HepG2 (cell line): ENCODE data around the gene JAKMIP2.

Experiments
- ATF2 ChIP-seq: sonication (generic); formaldehyde crosslinking; IDR thresholded peaks from 2 replicates; pipeline ENCODE4 v1.4.0; 2020; ENCODE audit warnings: missing genetic modification reagents
- ATF3 ChIP-seq: sonication (generic); formaldehyde crosslinking; IDR thresholded peaks from 2 replicates; pipeline ENCODE4 v1.4.0; 2020; ENCODE audit warnings: missing genetic modification reagents
- ATF5 ChIP-seq: sonication (generic); formaldehyde crosslinking; IDR thresholded peaks from 2 replicates; pipeline ENCODE4 v1.4.0; 2020; ENCODE audit warnings: mild to moderate bottlenecking, low read depth, missing genetic modification reagents
- CTCF ChIP-seq: sonication (generic); formaldehyde crosslinking; IDR thresholded peaks from 2 replicates; pipeline ENCODE4 v1.5.0; 2020; ENCODE audit warnings: mild to moderate bottlenecking, missing genetic modification reagents, moderate library complexity
- DDIT3 ChIP-seq: sonication (generic); formaldehyde crosslinking; IDR thresholded peaks from 2 replicates; pipeline ENCODE4 v1.4.0; 2020; ENCODE audit warnings: mild to moderate bottlenecking, missing genetic modification reagents
- FOXK1 ChIP-seq: sonication (generic); formaldehyde crosslinking; IDR thresholded peaks from 2 replicates; pipeline ENCODE4 v1.4.0; 2020; ENCODE audit warnings: low read depth, missing genetic modification reagents, borderline replicate concordance
- KDM5B ChIP-seq: sonication (generic); formaldehyde crosslinking; IDR thresholded peaks from 2 replicates; pipeline ENCODE4 v1.4.0; 2020; ENCODE audit warnings: missing genetic modification reagents, mild to moderate bottlenecking, borderline replicate concordance
- RNF2 ChIP-seq: fragments of 450-650 bp; conservative IDR thresholded peaks from 2 replicates; pipeline ENCODE4 v1.6.1; 2016; ENCODE audit warnings: low read depth
- SNAPC5 ChIP-seq: sonication (generic); formaldehyde crosslinking; IDR thresholded peaks from 2 replicates; pipeline ENCODE4 v1.8.1; 2023; ENCODE audit warnings: mild to moderate bottlenecking, missing genetic modification reagents, borderline replicate concordance
- TCF12 ChIP-seq, 2 experiments: fragments of 450-650 bp in 1 of 2; sonication (generic) in 1 of 2; formaldehyde crosslinking in 1 of 2; IDR thresholded peaks; 2 replicates each; pipeline versions ENCODE4 v1.6.1 to v1.8.0; 2017 to 2022; ENCODE audit warnings: antibody characterized with exemption in 1 of 2, mild to moderate bottlenecking in 1 of 2, missing genetic modification reagents in 1 of 2, moderate library complexity in 1 of 2
- TCF7 ChIP-seq: sonication (generic); IDR thresholded peaks from 2 replicates; pipeline ENCODE4 v1.6.1; 2016; ENCODE audit warnings: antibody characterized with exemption, low read depth
- ZFP41 ChIP-seq: sonication (generic); formaldehyde crosslinking; IDR thresholded peaks from 2 replicates; pipeline ENCODE4 v1.4.0; 2020; ENCODE audit warnings: mild to moderate bottlenecking, missing genetic modification reagents, borderline replicate concordance
- ZNF292 ChIP-seq: sonication (generic); formaldehyde crosslinking; IDR thresholded peaks from 2 replicates; pipeline ENCODE4 v1.8.1; 2022; ENCODE audit warnings: mild to moderate bottlenecking, low read depth, missing genetic modification reagents, borderline replicate concordance
- ZNF878 ChIP-seq: sonication (generic); formaldehyde crosslinking; IDR thresholded peaks from 2 replicates; pipeline ENCODE4 v1.8.1; 2023; ENCODE audit warnings: mild to moderate bottlenecking, missing genetic modification reagents, moderate library complexity

- TF ChIP-seq ATF5 (CRISPR knock-in tag) (no peak), SNAPC5 (CRISPR knock-in tag) (no peak), ZNF292 (CRISPR knock-in tag) (no peak), DDIT3 (no peak), CTCF (CRISPR knock-in tag) (no peak), ZFP41 (CRISPR knock-in tag) (no peak), RNF2 (no peak), FOXK1 (CRISPR knock-in tag) (no peak), TCF7 (no peak), ATF3 (CRISPR knock-in tag) (no peak), ZNF878 (CRISPR knock-in tag) (no peak), KDM5B (CRISPR knock-in tag) (no peak), TCF12 (IDR thresholded peaks at IDR 0.05) (no peak), TCF12 (CRISPR knock-in tag; IDR thresholded peaks at IDR 0.05) (no peak), ATF2 (CRISPR knock-in tag) (no peak)
These were observed 227.4 kb downstream of the JAKMIP2 start for GRCh38 chr5:147555176-147555575.
